ENCODE data around the gene STK24.

Gene STK24

DNA sequence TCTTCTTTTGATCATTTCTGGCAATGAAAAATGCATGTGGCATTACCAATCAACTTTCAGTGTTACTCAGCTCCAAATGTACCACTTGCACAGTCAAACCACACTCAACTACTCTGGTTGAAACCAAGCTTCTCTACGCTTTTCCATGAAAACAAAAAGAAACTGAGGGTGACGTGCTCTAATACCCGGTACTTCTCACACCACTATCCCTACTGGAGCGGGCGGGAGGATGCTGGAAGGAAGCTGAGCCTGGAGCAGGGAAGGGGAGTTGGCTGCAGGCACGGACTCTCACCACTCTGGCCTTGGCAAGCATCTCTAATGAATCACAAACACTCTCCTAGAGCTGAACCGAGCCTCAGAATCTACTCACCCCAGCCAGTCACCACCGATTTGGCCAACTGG is 48.2 kb downstream of the STK24 start:
- no peak for DNase-seq

DNA sequence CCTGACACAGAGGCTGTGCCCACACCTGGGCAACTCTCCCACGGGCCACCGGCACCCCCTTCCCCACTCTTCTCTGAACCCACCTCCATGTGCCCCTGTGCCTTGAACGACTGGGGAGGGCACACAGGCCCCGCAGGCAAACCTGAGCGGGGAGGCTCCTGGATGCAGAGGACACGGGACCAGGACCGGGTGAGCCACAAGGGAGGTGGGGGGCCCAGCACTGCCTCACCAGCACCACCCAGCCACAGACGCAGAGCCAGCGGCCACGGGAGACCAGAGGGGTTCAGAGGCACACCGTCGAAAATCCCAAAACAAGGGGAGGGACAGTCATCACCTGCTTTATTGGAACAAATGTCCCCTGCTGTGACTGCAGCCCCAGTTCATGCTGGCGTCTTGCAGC is 49.4 kb downstream of the STK24 start:
- DNase-seq, result no peak

DNA sequence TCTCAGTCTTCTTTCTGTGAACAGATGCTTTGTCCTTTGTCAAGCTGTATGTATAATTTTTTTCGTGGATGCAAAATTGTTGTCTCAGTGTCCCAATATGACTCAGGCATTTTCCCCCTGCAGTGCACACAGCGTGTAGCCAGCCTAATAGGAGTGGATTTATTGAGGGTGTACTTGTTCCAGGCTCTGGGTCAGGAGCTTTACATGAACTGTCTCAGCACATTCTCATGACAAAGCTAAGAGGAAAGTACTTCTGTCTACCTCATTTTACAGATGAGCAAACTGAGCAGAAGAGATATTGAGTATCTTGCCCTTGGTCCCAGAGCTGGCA is 50.8 kb downstream of the STK24 start:
- DNase-seq, result no peak

DNA sequence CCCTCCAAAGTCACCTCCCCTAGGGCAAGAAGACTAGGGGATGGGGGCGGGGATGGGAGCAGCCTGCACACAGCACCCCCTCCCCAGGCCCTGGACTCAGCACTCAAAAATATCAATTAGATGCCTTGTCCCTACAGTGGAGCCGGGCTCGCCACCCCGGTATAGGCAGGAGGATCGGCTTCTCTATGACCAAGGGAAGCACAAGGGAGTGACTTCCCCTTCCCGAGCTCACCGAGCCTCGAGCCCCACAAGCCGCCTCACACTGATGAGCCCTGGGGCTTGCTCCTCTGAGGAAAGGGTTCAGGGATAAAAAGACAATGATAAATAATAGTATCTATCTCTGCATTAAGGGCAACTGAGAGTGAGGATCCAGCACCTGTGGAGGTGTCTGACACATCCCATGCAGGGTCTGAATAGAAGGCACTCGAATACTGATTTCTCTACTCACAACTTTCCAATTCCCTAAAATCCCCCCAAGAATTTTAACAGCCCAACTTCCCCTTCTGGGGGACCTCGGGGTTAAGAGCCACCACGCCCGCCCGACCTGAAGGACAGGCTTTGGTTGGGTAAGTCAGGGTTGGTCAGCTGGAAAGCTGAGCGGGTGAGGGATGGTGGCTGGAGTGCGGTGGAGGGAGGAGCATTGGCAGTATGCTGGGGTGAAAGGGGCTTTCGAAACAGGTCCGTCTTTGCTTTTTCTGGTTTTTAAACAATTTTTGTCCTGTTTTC is 51.3 kb downstream of the STK24 start:
- DNase-seq, result peak in 1 of 2 experiments; percentile 18

DNA sequence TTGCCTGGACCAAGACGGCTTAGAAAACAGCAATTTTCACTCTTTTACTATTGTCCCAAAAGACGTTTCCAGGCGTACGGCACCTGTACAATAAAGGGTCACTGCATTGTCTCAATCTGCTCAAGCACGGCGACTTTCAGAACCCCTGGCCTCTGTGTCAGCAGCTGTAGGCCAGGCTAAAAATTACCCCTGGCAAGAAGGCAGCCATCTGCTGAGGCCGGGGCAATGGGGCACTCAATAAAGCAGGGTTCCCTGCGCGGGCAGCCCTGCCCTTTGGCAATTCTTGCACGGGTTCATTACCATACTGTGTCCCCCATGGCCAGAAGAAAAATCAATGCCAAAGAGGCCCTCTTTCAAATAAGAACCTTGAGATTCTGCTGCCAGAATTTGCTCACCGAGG is 52.1 kb downstream of the STK24 start:
- DNase-seq, result no peak

DNA sequence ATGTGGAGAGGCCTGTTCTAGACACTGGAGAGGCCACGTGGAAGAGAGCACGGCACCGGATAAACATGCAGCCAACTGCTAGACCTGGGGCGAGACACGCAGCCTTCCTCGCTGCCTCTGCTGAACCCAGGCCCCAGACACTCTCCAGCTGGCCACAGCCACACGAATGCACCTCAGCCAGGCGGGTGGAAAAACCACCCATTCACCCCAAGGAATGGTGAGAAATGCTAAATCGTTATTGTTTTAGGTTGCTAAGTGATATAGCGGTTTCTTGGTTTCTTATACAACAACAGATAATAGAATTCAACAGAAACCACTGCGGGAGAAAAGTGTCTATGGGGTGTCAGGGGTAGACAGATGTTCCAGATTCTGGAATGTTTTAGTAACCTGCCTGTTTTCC is 52.5 kb downstream of the STK24 start:
- DNase-seq, result no peak

DNA sequence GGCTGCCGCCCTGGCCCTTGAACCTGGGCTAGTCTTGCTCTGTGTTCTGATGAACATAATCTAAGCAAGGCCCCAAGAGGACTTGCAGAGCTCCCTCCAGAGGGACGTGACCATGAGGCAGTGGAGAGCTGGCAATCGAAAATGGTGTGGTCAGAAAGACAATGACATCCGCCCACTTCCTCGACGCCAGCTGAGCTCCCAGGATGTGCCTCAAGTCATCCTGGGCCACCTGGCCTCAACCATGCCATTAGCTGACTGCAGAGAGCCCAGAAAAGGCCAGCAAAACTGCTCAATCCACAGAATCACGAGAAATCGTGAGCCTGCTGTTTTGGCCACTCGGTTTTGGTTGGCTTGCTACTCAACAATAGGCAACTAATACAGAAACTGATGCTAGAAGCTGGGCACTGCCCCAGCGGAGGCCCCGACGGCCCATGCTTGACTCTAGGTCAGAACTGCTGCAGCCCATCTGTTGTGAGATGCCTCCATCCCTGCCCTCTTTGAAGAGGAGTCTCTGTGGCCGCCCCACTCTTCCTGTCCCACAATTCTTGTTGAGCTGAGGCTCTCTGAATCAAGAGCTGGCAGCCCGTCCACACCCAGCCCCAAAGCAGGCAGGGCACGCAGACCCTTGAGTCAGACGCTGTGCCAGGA is 53.3 kb downstream of the STK24 start:
- no peak for DNase-seq

DNA sequence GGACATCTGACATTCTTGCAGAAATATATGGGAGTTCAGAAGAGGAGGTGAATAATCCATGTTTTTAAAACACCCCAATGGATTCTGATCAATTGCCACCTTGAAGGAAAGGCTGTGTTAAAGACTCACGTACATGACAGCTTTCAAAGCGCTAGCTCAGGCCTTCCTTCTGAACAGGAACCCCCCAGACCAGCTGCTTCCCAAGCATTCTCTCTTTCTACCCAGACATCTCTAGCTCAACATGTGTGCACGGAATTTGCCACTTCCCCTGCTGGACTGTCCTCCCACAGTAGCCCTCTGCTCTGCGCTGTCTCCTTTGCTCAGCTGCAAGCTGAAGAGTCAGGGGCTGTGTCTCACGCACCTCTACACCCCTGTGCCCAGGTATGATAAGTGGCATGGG is 54.5 kb downstream of the STK24 start:
- no peak for DNase-seq

DNA sequence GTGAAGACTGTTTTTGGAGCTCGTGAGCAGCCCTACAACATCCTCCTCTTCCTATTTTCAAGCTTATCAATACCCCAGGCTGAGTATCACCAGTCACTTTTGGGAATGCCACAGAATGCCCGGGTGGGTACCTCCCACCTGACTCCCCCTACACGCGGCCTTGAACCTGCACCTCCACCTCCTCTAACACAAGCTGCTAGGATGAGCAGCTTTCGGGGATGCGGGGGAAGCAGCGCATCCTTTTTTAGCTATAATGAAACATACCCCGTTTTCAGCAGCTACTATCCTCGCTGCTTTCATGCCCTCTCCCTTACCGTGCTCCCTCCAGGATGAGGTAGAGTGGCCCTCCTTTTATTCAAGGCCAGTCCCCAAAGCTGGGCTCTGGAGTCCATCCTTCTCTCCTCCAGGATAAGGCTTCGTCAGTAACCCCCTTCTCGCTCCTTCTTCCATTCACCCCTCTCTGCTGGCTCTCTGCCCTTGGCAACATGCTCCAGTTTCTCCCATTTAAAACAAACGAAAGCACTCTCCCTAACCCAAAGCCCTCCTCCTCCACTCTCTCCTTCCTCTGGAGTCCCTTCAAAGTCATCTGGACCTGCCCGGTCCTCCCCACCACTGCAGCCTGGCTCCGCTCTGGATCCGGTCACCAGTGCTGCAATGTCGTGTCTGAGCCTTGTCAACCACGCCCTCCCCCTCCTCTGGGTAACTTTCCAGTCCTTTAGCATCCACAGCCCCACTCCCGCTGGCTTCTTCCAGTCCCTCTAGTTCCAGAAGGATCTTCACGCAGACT is 55.3 kb downstream of the STK24 start:
- no peak for DNase-seq

DNA sequence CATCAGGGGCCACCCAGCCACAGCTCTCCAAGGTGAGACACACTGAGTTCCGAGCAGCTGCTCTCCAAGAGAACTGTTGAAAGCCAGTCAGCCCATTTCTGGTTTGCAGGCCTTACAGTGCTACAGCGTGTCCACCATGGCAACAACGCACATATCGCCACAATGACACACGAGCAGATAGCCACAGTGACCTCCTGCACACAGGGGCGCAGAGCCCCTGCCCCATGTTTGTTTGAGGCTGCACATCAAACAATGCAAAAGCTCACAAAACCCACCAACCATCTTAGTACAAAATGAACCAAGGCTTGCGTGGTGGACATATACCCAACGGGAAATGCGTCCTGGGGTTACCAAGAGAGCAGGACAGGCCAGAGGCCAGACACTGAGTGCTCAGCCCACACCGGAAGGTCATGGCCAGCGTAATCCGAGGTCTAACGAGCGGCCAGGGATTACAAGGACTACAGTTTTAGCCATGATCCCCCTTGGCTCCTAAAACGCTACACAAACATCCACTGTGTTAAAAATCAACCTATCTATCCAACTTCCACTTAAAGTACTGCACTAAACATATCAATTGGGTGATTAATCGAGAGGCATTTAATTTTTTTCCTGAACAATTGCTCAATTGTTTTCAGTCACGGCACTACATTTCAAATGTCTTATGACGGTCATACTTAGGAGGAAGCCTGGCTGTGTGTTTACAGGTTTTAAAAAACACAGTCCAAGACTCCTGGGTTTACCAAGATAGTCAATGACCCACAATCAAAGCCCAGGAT is 56.0 kb downstream of the STK24 start:
- no peak for DNase-seq

DNA sequence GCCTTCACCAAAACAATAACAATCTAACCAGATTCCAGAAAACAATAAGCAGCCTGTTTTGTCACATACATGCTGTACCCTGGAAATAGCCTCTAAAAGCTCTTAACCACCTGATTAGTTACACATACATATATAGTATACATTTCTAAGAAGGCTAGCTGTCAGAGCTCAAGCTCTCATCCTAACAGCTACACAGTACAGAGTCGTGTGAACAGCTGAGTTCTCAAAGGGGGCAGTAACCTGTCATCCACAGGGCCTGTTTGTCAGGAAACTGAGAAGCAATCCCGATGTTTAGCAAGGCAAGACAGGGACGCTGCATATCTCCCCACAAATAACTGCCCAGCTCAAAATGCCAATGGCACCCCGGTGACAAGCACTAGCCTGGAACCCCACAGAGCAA is 56.9 kb downstream of the STK24 start:
- no peak for DNase-seq

DNA sequence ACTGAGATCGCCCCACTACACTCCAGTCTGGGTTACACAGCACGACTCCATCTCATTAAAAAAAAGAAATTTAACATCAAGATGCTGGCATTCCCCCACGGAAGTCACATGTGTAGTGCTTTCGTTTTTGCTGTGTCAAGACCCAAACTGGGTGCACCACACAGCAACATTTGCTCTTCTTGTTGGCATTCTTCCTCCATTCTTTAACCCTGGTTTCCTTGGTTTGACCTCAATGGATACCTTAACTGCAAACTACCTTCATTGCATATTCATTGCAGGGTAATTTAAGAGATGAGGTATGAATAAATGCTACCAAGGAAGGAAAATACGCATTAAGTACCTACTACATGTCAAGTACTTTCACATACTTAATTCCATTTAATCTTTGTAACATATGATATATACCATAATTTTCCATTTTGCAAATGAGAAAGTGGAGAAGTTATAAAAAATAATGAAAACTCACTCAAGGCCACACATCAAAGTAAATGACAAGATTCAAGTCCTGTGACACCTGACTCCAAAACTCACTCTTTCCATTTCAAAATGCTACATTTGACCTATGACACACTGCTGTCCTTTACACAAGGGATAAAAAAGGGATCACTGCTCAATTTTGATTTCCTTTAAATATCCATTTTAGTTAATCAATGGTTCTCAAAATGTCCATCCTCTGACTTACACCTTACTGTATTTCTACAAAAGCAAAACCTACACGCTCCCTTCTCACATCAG is 59.2 kb downstream of the STK24 start:
- no peak for DNase-seq

DNA sequence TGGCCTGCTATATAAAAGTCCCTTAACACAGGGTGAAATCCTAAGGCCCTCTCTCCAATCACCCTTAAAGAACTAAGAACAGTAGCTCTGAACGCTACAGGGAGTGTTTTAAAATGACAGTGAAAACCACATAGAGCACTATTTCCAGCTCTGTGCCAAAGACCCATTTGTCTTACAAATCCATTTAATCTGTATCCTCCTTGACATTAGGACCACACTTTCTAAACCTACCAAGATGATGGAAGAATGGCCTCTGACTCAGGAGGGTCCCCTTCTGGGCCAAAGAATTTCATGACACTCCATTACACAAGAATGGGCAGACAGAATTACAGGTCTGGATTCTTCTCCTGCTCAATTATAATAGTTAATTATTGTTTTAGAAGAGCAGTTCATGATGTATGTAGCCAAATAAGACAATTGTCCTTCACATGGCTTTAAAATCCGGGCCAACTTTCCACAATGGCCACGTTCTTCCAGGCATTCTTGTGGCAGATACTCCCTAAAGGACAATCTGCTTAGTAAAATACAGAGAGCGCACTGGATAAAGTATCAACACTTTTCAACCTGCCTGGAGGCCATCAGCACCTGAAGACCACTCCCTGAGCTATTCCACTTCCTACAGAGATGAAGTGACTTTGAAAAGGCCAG is 61.0 kb downstream of the STK24 start:
- no peak for DNase-seq

DNA sequence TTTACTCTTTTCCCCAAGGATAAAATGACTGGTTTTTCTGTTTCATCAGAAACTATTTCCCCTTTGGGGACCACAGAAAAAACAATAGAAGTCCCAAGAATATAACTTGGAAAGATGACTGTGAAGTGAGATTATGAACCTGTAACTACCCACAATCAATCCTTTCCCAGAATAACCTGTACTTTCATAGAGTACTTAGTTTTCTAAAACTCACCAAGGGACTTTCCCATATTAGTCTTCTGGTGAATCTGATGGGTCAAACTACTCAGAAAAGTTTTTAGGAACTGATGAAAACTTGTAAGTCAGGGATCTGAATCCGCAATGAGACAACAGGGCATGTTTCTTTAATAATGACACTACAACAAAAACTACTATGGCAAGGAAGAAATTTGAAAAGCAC is 62.6 kb downstream of the STK24 start:
- no peak for DNase-seq

DNA sequence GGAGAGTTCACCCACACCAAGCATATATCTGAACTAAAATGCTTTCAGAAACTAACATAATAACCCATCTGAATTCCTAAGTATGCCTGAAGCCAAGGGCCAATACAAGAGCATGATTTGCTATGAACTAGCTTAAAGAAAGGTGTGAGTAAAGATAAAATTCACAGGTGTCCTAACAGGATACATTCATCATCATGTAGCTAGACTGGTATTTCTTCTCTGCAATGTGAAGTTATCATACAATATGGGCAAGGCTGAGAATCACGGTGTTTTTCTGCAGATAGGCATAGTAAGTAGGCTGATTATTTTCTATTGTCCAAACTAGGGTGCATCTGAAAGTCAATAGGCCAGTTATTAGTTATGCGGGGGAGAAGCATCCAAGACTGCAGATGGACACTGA is 63.1 kb downstream of the STK24 start:
- no peak for DNase-seq

DNA sequence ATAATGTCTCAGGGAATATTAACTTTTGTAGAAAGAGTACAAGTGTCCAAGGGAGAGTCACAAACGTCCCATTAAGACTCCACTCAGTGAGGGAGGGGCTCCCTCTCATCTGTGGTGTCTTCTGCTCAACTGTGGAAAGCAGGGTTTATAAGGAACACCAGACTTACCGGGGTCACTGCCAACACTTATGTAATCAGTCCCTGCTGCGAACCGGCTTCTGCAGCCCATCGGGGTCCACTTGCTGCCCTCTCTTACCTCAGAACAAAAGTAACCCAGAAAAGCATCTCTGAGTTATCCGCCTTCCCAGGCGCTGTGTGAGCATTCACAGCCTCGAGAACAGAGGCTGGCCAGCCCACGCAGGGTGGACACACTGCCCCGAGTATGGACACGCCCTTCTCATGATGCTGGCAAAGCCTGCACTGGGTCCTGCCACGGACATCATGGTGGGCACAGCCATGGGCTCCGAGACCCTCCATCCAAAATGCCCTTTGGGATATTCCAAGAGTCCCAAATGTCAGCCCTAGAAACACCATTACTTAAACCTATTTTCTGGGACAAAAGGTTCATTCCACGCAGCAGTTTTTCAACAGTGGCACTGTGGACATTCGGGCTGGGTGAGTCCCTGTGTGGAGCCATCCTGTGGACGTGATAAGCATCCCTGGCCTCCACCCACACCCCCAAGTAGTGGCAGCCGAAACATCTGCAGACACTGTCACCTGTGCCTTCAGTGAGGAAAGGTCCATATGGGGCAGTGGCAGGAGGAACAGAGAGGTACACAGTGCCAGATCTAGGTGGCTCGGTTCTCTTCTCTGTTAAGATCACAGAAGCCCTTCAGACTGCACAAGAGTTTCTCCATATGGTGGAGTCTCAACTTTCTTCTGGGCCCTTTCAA is 63.9 kb downstream of the STK24 start:
- no peak for DNase-seq

DNA sequence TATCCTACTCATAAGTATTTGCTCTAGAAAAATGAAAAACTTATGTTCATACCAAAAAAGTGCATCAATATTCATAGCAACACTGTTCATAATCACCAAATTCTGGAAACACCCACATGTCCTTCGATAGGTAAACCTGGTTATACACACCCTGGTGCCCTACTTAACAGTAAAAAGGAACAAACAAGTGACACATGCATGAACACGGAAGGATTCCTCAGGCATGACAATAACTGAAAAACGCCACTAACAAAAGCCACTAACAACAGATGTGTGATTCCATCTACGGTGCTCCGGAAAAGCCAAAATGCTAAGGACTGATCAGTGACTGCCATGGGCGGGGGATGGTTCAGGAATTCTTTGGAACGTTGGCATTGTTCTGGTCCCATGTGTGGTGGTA is 65.5 kb downstream of the STK24 start:
- no peak for DNase-seq

DNA sequence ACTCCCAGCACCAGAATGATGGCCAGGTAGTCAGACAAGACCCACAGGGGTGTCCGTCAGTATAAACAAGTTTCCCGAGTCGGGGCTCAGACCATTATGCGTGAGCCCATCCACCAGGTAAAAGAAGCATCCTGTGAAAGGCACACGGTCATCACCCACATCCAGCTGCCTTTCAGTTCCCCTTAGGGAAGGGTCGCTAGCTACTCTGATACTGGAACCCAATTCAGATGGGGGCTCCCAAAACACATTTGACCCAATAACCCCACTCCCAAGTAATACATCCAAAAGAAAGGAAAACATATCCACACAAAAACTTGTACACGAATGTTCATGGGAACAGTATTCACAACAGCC is 66.8 kb downstream of the STK24 start:
- no peak for DNase-seq

DNA sequence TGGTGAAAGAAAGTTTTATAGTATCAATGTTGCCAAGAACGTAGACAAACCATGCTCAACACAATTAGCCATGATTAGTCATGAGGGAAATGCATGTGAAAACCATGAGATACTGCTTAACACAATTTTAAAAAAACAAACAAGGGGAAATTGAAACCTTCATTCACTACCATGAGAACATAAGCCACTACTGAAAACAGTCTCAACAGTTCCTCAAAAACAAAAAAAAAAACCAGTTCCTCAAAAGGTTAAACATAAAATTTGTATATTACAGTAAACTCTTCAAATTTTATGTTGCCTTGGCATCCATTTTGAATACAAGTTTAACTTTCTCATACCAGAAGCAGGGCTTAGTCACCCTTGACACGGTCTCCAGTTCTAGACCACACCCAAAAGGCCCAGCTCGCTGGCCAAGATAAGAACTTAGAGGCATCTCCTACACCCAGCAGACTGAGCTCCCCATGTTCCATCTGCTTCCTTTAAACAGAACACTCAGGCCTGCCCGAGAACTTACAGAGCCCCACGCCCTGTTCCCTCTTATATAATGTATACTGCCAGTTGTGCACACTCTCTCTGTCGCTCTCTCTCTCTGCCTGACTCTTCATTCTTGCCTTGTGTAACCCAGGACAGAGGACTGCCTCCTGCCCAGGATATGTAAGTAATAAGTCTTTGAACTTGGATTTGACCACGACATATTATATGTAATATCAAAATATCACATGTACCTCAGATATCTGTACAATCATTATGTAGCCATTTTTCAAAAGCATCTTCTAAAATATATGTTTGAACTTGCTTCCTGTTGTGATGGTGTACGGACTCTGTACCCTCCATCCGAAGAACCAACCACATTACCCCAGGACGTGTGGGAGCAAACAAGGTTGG is 67.4 kb downstream of the STK24 start:
- peak; percentile 98 for DNase-seq

DNA sequence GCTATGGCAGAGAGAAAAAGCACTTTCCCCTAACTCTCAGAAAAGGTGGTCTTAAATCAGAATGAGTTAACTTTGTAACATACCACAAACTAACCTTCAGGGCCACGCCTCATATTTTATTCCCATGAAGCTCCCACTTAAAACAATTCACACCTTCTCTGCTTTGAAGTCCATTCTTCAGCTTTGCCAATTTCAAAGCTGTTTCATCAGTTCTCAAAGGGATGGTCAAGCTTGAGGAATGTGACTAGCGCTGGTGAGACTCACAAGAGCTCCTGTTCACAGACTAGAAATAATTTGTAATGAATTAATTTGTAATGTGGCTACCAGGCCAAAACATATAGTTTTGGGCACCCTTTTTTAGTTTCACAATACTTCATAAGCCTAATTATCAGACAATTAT is 68.2 kb downstream of the STK24 start:
- DNase-seq, result no peak

All from Kasumi-1 (cell line).